ENCODE results near the gene FAM209B.
A peak's percentile ranks its signal among the peaks of the same experiment; 100 is the strongest.

FAM209B gene

GRCh38 chr20:56527521-56527920, 5.5 kb upstream of the FAM209B start:
- Histone ChIP-seq H3K4me3 (ENCODE audit: severe bottlenecking) (no peak overlapping the region), H3K36me3 (ENCODE audit: low read depth) (no peaks in the 10 kb centered on the region), H3K9me3 (ENCODE audit: severe bottlenecking) (no peaks in the 10 kb centered on the region), H3K27ac (ENCODE audit: poor library complexity, severe bottlenecking) (no peak overlapping the region), H3K4me1 (ENCODE audit: insufficient read depth, poor library complexity, severe bottlenecking) (no peaks in the 10 kb centered on the region), H3K27me3 (ENCODE audit: insufficient read depth, poor library complexity, severe bottlenecking) (no peaks in the 10 kb centered on the region)
- TF ChIP-seq CTCF (IDR thresholded peaks at IDR 0.05; ENCODE audit: poor library complexity, severe bottlenecking) = no peak
- DNase-seq (ENCODE audit: low spot score) = no peak
- ATAC-seq (ENCODE audit: low read depth) = no peak

GRCh38 chr20:56537997-56538396, 5.0 kb downstream of the FAM209B start:
- Histone ChIP-seq H3K4me3 (ENCODE audit: severe bottlenecking) (no peak overlapping the region), H3K36me3 (ENCODE audit: low read depth) (no peaks in the 10 kb centered on the region), H3K4me1 (ENCODE audit: insufficient read depth, poor library complexity, severe bottlenecking) (no peaks in the 10 kb centered on the region), H3K9me3 (ENCODE audit: severe bottlenecking) (no peaks in the 10 kb centered on the region), H3K27ac (ENCODE audit: poor library complexity, severe bottlenecking) (no peak overlapping the region), H3K27me3 (ENCODE audit: insufficient read depth, poor library complexity, severe bottlenecking) (no peaks in the 10 kb centered on the region)
- DNase-seq (ENCODE audit: low spot score) (no peak), ATAC-seq (ENCODE audit: low read depth) (peak; percentile 15; the same call in 1 of the 3 replicates)
- TF ChIP-seq CTCF (IDR thresholded peaks at IDR 0.05; ENCODE audit: poor library complexity, severe bottlenecking) = no peak

- peak; percentile 54 for ATAC-seq (ENCODE audit: low read depth)
- H3K9me3 ChIP-seq (ENCODE audit: severe bottlenecking) = no peaks in the 10 kb centered on the region
- no peak overlapping the region for H3K27ac ChIP-seq (ENCODE audit: poor library complexity, severe bottlenecking)
- H3K36me3 ChIP-seq (ENCODE audit: low read depth) = no peaks in the 10 kb centered on the region
- H3K27me3 ChIP-seq (ENCODE audit: insufficient read depth, poor library complexity, severe bottlenecking) = no peaks in the 10 kb centered on the region
- no peak for TF ChIP-seq CTCF (IDR thresholded peaks at IDR 0.05; ENCODE audit: poor library complexity, severe bottlenecking)
- no peak for DNase-seq (ENCODE audit: low spot score)
- no peaks in the 10 kb centered on the region for H3K4me1 ChIP-seq (ENCODE audit: insufficient read depth, poor library complexity, severe bottlenecking)
- no peak overlapping the region for H3K4me3 ChIP-seq (ENCODE audit: severe bottlenecking)
Measured at GRCh38 chr20:56540415-56540814, 7.4 kb downstream of the FAM209B start.

GRCh38 chr20:56542489-56543030, 9.5 kb downstream of the FAM209B start:
- H3K4me3 ChIP-seq (ENCODE audit: severe bottlenecking) = no peak overlapping the region
- no peaks in the 10 kb centered on the region for H3K36me3 ChIP-seq (ENCODE audit: low read depth)
- no peaks in the 10 kb centered on the region for H3K9me3 ChIP-seq (ENCODE audit: severe bottlenecking)
- no peak for TF ChIP-seq CTCF (IDR thresholded peaks at IDR 0.05; ENCODE audit: poor library complexity, severe bottlenecking)
- ATAC-seq (ENCODE audit: low read depth) (no peak), DNase-seq (ENCODE audit: low spot score) (no peak)
- no peaks in the 10 kb centered on the region for H3K4me1 ChIP-seq (ENCODE audit: insufficient read depth, poor library complexity, severe bottlenecking)
- H3K27me3 ChIP-seq (ENCODE audit: insufficient read depth, poor library complexity, severe bottlenecking) = no peaks in the 10 kb centered on the region
- H3K27ac ChIP-seq (ENCODE audit: poor library complexity, severe bottlenecking) = no peak overlapping the region

GRCh38 chr20:56551571-56551970, 18.5 kb downstream of the FAM209B start:
- no peak overlapping the region for H3K4me3 ChIP-seq (ENCODE audit: severe bottlenecking)
- TF ChIP-seq CTCF (IDR thresholded peaks at IDR 0.05; ENCODE audit: poor library complexity, severe bottlenecking) = no peak
- no peaks in the 10 kb centered on the region for H3K27me3 ChIP-seq (ENCODE audit: insufficient read depth, poor library complexity, severe bottlenecking)
- ATAC-seq (ENCODE audit: low read depth) = no peak
- no peak overlapping the region for H3K27ac ChIP-seq (ENCODE audit: poor library complexity, severe bottlenecking)
- no peaks in the 10 kb centered on the region for H3K36me3 ChIP-seq (ENCODE audit: low read depth)
- DNase-seq (ENCODE audit: low spot score) = no peak
- peaks cover 10% of the 10 kb centered on the region for H3K4me1 ChIP-seq (ENCODE audit: insufficient read depth, poor library complexity, severe bottlenecking)
- no peaks in the 10 kb centered on the region for H3K9me3 ChIP-seq (ENCODE audit: severe bottlenecking)
